WTC11 (cell line): ENCODE results near the gene THBS2.

Experiments
- MYBL2 ChIP-seq: sonication (generic); formaldehyde crosslinking; IDR thresholded peaks from 2 replicates; pipeline ENCODE4 v1.8.1; 2023; ENCODE audit warnings: mild to moderate bottlenecking, moderate library complexity, missing genetic modification reagents
- NFYB ChIP-seq: sonication (generic); formaldehyde crosslinking; conservative IDR thresholded peaks from 2 replicates; pipeline ENCODE4 v1.8.0; 2022; ENCODE audit warnings: low read depth, missing genetic modification reagents
- ZNF416 ChIP-seq: fragments of 250-450 bp; sonication (Bioruptor Pico); IDR thresholded peaks from 2 replicates; pipeline ENCODE4 v1.9.0; 2021; ENCODE audit warnings: mild to moderate bottlenecking, inconsistent platforms
- TF ChIP-seq, protein P1 (sequence below): fragments of 200-600 bp; IDR thresholded peaks from 2 replicates; pipeline ENCODE4 v1.8.0; 2022; ENCODE audit warnings: antibody characterized with exemption
- TF ChIP-seq, protein P2 (sequence below): sonication (generic); formaldehyde crosslinking; IDR thresholded peaks from 2 replicates; pipeline ENCODE4 v1.8.0; 2022; ENCODE audit warnings: missing genetic modification reagents
- TF ChIP-seq, protein P3 (sequence below): sonication (generic); formaldehyde crosslinking; IDR thresholded peaks from 2 replicates; pipeline ENCODE4 v1.8.1; 2023; ENCODE audit warnings: mild to moderate bottlenecking, missing genetic modification reagents, moderate library complexity

DNA sequence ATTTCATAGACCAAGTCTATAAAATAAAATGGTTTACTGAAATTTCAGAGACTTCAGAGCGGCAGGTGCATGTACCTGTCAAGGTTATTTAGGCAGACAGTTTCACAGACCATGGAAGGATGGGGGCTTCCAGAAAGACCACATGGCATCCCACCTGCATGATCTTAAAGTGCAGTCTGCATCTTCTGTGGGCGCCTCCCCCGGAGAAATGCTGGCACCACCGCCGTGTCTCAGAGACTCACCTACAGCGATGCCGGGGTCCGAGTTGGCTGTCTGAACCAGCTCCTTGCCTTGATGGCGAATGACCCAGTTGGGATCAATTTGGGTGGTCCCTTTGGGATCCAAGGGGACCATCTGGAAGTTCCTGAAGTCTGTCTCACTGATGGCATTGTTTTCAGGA is 30.6 kb downstream of the THBS2 start:
- TF ChIP-seq ZNF416 (CRISPR knock-in tag), result no peak
- TF ChIP-seq, protein P1, sequence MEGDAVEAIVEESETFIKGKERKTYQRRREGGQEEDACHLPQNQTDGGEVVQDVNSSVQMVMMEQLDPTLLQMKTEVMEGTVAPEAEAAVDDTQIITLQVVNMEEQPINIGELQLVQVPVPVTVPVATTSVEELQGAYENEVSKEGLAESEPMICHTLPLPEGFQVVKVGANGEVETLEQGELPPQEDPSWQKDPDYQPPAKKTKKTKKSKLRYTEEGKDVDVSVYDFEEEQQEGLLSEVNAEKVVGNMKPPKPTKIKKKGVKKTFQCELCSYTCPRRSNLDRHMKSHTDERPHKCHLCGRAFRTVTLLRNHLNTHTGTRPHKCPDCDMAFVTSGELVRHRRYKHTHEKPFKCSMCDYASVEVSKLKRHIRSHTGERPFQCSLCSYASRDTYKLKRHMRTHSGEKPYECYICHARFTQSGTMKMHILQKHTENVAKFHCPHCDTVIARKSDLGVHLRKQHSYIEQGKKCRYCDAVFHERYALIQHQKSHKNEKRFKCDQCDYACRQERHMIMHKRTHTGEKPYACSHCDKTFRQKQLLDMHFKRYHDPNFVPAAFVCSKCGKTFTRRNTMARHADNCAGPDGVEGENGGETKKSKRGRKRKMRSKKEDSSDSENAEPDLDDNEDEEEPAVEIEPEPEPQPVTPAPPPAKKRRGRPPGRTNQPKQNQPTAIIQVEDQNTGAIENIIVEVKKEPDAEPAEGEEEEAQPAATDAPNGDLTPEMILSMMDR, result no peak
- TF ChIP-seq, protein P2, sequence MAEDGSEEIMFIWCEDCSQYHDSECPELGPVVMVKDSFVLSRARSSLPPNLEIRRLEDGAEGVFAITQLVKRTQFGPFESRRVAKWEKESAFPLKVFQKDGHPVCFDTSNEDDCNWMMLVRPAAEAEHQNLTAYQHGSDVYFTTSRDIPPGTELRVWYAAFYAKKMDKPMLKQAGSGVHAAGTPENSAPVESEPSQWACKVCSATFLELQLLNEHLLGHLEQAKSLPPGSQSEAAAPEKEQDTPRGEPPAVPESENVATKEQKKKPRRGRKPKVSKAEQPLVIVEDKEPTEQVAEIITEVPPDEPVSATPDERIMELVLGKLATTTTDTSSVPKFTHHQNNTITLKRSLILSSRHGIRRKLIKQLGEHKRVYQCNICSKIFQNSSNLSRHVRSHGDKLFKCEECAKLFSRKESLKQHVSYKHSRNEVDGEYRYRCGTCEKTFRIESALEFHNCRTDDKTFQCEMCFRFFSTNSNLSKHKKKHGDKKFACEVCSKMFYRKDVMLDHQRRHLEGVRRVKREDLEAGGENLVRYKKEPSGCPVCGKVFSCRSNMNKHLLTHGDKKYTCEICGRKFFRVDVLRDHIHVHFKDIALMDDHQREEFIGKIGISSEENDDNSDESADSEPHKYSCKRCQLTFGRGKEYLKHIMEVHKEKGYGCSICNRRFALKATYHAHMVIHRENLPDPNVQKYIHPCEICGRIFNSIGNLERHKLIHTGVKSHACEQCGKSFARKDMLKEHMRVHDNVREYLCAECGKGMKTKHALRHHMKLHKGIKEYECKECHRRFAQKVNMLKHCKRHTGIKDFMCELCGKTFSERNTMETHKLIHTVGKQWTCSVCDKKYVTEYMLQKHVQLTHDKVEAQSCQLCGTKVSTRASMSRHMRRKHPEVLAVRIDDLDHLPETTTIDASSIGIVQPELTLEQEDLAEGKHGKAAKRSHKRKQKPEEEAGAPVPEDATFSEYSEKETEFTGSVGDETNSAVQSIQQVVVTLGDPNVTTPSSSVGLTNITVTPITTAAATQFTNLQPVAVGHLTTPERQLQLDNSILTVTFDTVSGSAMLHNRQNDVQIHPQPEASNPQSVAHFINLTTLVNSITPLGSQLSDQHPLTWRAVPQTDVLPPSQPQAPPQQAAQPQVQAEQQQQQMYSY, result no peak
- no peak for TF ChIP-seq NFYB (CRISPR knock-in tag)
- TF ChIP-seq, protein P3, sequence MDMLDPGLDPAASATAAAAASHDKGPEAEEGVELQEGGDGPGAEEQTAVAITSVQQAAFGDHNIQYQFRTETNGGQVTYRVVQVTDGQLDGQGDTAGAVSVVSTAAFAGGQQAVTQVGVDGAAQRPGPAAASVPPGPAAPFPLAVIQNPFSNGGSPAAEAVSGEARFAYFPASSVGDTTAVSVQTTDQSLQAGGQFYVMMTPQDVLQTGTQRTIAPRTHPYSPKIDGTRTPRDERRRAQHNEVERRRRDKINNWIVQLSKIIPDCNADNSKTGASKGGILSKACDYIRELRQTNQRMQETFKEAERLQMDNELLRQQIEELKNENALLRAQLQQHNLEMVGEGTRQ (CRISPR knock-in tag), result no peak
- no peak for TF ChIP-seq MYBL2 (CRISPR knock-in tag)
